Islet of Langerhans (tissue), 1 donor: Measurements from ENCODE around the gene DOK6.
A peak's percentile ranks its signal among the peaks of the same experiment; 100 is the strongest.
"Not testable (repeated sequence)": the region's sequence is repeated elsewhere in the genome, so short reads cannot be mapped to it uniquely, and the experiment has no call there.

Source experiments
- FAIRE-seq: peaks from one replicate; lab custom pipeline; 2011; peaks lifted over from hg19 to GRCh38; lab: Jason Lieb, UNC

The DOK6 gene

GRCh38 chr18:69626643-69627242 lies 226.1 kb downstream of the DOK6 start:
- FAIRE-seq: no peak

- FAIRE-seq: no peak
Measured at GRCh38 chr18:69628774-69629359, 228.2 kb downstream of the DOK6 start.

- no peak for FAIRE-seq
Measured at GRCh38 chr18:69631281-69631680, 230.6 kb downstream of the DOK6 start.

GRCh38 chr18:69635482-69635881 lies 234.8 kb downstream of the DOK6 start:
- no peak for FAIRE-seq

- no peak for FAIRE-seq
Measured at GRCh38 chr18:69636529-69637301, 236.0 kb downstream of the DOK6 start.

GRCh38 chr18:69638056-69638455 lies 237.4 kb downstream of the DOK6 start:
- no peak for FAIRE-seq

- no peak for FAIRE-seq
Measured at GRCh38 chr18:69647702-69648101, 247.0 kb downstream of the DOK6 start.

GRCh38 chr18:69648486-69648885 lies 247.8 kb downstream of the DOK6 start:
- FAIRE-seq: peak; percentile 49

GRCh38 chr18:69649684-69650083 lies 249.0 kb downstream of the DOK6 start:
- FAIRE-seq: no peak

GRCh38 chr18:69651243-69651642 lies 250.6 kb downstream of the DOK6 start:
- FAIRE-seq: no peak

- FAIRE-seq: no peak
Measured at GRCh38 chr18:69655816-69656215, 255.1 kb downstream of the DOK6 start.

GRCh38 chr18:69658103-69658502 lies 257.4 kb downstream of the DOK6 start:
- FAIRE-seq: no peak

GRCh38 chr18:69658685-69659084 lies 258.0 kb downstream of the DOK6 start:
- no peak for FAIRE-seq

- no peak for FAIRE-seq
Measured at GRCh38 chr18:69659142-69659651, 258.5 kb downstream of the DOK6 start.

- FAIRE-seq: not testable (repeated sequence)
Measured at GRCh38 chr18:69662090-69662489, 261.4 kb downstream of the DOK6 start.

GRCh38 chr18:69664399-69664798 lies 263.7 kb downstream of the DOK6 start:
- no peak for FAIRE-seq

GRCh38 chr18:69674292-69674877 lies 273.7 kb downstream of the DOK6 start:
- FAIRE-seq: no peak

- FAIRE-seq: no peak
Measured at GRCh38 chr18:69674966-69675365, 274.3 kb downstream of the DOK6 start.

- FAIRE-seq: no peak
Measured at GRCh38 chr18:69677595-69677994, 276.9 kb downstream of the DOK6 start.

- no peak for FAIRE-seq
Measured at GRCh38 chr18:69680123-69680522, 279.4 kb downstream of the DOK6 start.

- FAIRE-seq: no peak
Measured at GRCh38 chr18:69683176-69683575, 282.5 kb downstream of the DOK6 start.

- no peak for FAIRE-seq
Measured at GRCh38 chr18:69684789-69685188, 284.1 kb downstream of the DOK6 start.

GRCh38 chr18:69686861-69687260 lies 286.2 kb downstream of the DOK6 start:
- FAIRE-seq: no peak
